ENCODE results near the gene MLLT3.

DNA sequence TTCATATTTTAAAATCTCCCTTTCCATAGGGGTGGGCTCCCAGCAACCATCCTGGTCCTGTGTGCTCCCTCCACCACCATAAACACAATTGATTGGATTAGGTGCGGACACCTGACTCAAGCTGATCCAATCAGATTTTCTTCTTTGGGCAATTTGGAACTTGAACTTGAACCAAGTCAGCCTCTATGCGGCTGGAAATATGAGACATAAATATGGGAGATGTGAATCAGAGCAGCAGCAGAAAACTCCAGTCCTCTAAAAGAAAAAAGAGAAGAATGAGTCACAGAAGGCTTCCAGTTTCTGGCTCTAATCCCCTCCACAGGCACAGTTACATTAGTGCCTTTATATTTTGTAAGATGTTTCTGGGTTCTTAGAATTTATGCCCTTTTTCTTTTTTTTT lies 306.6 kb downstream of the MLLT3 start:
- TF ChIP-seq, protein P1, sequence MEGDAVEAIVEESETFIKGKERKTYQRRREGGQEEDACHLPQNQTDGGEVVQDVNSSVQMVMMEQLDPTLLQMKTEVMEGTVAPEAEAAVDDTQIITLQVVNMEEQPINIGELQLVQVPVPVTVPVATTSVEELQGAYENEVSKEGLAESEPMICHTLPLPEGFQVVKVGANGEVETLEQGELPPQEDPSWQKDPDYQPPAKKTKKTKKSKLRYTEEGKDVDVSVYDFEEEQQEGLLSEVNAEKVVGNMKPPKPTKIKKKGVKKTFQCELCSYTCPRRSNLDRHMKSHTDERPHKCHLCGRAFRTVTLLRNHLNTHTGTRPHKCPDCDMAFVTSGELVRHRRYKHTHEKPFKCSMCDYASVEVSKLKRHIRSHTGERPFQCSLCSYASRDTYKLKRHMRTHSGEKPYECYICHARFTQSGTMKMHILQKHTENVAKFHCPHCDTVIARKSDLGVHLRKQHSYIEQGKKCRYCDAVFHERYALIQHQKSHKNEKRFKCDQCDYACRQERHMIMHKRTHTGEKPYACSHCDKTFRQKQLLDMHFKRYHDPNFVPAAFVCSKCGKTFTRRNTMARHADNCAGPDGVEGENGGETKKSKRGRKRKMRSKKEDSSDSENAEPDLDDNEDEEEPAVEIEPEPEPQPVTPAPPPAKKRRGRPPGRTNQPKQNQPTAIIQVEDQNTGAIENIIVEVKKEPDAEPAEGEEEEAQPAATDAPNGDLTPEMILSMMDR (IDR thresholded peaks at IDR 0.05; ENCODE audit: borderline replicate concordance, extremely low read depth, low read length, poor library complexity, severe bottlenecking): no peak
- TF ChIP-seq EZH2 (IDR thresholded peaks at IDR 0.05; ENCODE audit: borderline replicate concordance, low read depth, low read length, severe bottlenecking): no peak

Data from DND-41 (cell line).